SH-SY5Y (cell line): ENCODE data around the gene SH3TC1.

ENCODE experiments used
- GATA2 ChIP-seq: IDR thresholded peaks from 2 replicates; pipeline ENCODE4 v1.6.1; 2011; ENCODE audit warnings: mild to moderate bottlenecking, low read depth, low read length
- GATA3 ChIP-seq: IDR thresholded peaks from 2 replicates; pipeline ENCODE4 v1.6.1; 2011; ENCODE audit warnings: low read depth, mild to moderate bottlenecking, low read length, moderate library complexity

Gene SH3TC1

GRCh38 chr4:8182858-8183725 lies 16.0 kb upstream of the SH3TC1 start:
- no peak for TF ChIP-seq GATA3
- no peak for TF ChIP-seq GATA2

- TF ChIP-seq GATA2 (no peak), GATA3 (no peak)
Measured at GRCh38 chr4:8184061-8184460, 15.0 kb upstream of the SH3TC1 start.

GRCh38 chr4:8185295-8185694 lies 13.8 kb upstream of the SH3TC1 start:
- no peak for TF ChIP-seq GATA3
- no peak for TF ChIP-seq GATA2

- no peak for TF ChIP-seq GATA2
- no peak for TF ChIP-seq GATA3
Measured at GRCh38 chr4:8185930-8186329, 13.2 kb upstream of the SH3TC1 start.

- no peak for TF ChIP-seq GATA3
- TF ChIP-seq GATA2: no peak
Measured at GRCh38 chr4:8188085-8188484, 11.0 kb upstream of the SH3TC1 start.

- no peak for TF ChIP-seq GATA2
- no peak for TF ChIP-seq GATA3
Measured at GRCh38 chr4:8188743-8189550, 10.1 kb upstream of the SH3TC1 start.

GRCh38 chr4:8189551-8190466 lies 9.3 kb upstream of the SH3TC1 start:
- TF ChIP-seq GATA3 (no peak), GATA2 (no peak)

GRCh38 chr4:8191136-8191747 lies 7.8 kb upstream of the SH3TC1 start:
- no peak for TF ChIP-seq GATA2
- TF ChIP-seq GATA3: no peak

- no peak for TF ChIP-seq GATA3
- TF ChIP-seq GATA2: no peak
Measured at GRCh38 chr4:8192748-8193738, 6.0 kb upstream of the SH3TC1 start.

GRCh38 chr4:8194306-8195242 lies 4.5 kb upstream of the SH3TC1 start:
- TF ChIP-seq GATA2: no peak
- TF ChIP-seq GATA3: no peak

GRCh38 chr4:8195431-8195830 lies 3.7 kb upstream of the SH3TC1 start:
- no peak for TF ChIP-seq GATA2
- no peak for TF ChIP-seq GATA3
